G401 (cell line): Measurements from ENCODE around the gene ACACA. TPM values are rescaled to one million over a fixed set of nuclear protein-coding genes. Genes with fewer than 3 reads are reported as not detected.

ENCODE experiments used
- DNase-seq: peaks from one replicate; pipeline ENCODE4 v3.0.0-alpha.2; 2015; ENCODE audit warnings: low spot score
- in situ Hi-C: cut with HindIII; loops from 2 replicates; pipeline ENCODE4 v1.10.0; 2016; ENCODE audit warnings: low sequenced_read_pairs, mixed read lengths
- total RNA-seq: library from RNA; depleted of rRNA; stranded (reverse); fragments of >200 nt; shearing (Covaris generic); gene quantifications from 2 replicates; pipeline ENCODE4 v1.2.3, GENCODE V29; 2014

ACACA gene
- total RNA-seq, 1 experiment from 2014 or later, result 128 TPM

DNA sequence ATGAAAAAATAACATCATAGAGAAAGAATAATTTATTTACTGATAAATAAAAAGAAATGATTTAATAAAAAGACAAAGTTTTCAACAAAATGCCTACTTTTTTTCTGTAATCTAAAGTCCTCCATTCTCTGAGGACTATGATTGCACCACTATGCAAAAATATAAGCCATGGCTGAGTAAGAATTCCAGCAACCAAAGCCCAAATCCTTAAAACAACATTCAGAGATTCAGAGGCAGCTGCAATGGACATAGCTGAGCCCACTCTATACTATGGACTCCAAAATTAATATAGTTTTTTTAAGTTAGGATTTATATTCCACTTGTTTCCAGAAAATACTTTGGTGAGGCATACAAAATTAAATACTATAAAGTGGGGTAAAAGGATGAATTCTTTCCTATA lies 200.3 kb downstream of the ACACA start:
- in situ Hi-C loops, result no loop called here
- DNase-seq, result no peak

GRCh38 chr17:37200497-37200896 lies 206.1 kb downstream of the ACACA start:
- no peak for DNase-seq
- in situ Hi-C loops, result no loop called here

DNA sequence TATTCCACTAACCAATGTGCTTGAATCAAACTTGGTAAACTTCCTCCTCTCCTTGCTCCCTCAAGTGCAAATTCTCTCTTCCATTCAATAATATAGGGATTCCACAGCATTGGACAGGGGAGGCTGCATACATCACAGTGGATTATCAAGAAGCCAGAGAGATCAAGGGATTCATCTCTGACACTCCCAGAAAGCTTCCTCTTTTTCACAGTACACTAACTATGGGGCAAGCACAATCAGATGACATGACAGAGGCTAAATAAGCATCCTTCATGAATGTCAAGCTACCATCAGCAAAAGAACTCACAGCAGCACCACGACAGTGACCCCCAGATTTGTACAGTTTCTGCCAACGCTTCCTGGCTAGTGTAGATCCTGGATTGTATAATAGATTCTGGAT lies 209.3 kb downstream of the ACACA start:
- in situ Hi-C loops, result no loop called here

DNA sequence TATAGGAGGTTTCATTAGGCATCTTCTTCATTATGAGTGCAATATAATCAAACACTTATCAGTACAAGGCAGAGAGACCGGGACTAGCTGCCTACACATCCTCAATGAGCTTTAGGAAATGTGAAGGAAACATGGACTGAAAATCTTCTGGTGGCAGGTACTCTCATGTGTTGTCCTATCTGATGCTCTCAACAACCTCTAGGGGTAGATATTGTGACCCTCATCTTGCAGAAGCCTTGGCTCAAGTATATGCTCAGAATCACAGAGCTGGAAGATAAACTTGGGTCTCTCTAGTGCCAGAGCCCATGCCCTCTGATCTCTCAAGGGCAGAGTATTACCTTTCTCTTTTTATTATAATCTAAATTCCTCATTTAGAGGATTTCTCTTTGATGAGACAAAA lies 212.4 kb downstream of the ACACA start:
- DNase-seq, result no peak

More for the DNA sequence above, 209.3 kb downstream of the ACACA start:
- DNase-seq, result no peak

DNA sequence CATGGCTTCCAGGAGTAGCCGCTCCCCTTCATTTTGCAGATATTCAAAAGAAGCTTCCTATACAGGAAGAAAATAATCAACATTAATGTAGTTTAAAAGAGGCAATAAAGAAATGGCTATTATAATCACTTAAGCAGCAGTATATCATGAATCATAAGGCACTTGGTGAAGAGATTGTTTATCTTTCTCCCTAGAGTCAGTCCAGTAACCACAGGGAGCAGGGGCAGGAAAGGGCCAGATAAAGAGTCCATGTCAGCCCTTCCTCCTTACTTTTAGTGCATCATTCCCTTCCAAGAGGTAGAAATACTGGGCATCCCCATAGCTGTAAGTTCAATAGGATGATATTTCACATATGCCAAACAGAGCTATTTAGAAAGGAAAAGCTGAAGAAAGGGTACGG lies 215.4 kb downstream of the ACACA start:
- in situ Hi-C loops, result no loop called here
- DNase-seq, result no peak

More for the DNA sequence above, 212.4 kb downstream of the ACACA start:
- in situ Hi-C loops, result no loop called here

GRCh38 chr17:37190493-37190892 lies 216.1 kb downstream of the ACACA start:
- DNase-seq, result no peak
- in situ Hi-C loops, result no loop called here

GRCh38 chr17:37188157-37188556 lies 218.5 kb downstream of the ACACA start:
- in situ Hi-C loops, result no loop called here
- no peak for DNase-seq

DNA sequence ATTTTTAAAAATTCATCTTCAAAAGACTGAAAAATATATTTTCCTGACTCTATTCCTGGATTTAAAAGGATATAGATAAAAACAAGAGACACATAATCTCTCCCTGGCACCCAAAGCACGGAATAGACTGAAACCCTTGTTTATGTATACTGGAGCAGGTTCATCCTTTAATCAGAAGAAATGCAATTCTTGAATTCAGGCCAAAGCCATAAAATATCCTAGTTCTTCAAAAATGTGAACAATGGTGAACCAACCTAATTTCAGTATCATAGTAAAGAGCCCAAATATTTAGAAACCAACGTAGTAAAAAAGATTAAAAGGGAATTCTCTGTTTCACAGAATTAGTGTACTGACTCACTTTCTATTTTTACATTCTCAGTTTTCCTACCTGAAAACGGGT lies 219.4 kb downstream of the ACACA start:
- DNase-seq, result no peak
- in situ Hi-C loops, result no loop called here

DNA sequence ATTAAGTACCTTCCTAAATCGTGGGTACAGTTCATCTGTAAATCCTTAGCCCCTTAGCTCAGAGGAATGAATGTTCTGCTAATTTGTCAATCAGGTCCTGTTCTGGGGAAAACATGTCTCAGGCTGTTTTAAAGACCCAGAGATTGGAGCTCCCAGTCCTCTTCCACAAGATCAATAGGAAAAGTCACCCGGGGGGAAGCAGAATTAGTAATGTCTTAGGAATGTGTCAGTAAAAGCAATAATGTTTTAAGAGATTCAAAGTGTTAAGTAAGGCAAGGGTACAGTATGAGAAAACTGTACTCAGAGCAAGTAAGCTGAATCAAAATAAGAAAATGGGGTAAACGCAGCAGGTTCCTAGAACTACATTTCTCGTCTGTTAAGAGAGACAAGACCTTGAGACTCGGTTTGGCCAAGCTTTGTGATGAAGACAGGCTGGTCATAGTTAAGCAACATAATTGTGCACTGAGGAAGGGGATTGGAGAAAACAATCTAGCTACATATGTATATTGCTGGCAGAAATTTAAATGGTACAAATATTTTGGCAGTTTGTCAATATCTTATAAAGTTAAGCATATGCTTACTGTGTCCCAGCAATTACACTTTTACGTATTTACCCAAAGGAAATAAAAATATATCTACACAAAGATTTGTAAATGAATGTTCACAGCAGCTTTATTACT lies 223.7 kb downstream of the ACACA start:
- DNase-seq, result no peak
- in situ Hi-C loops, result no loop called here

DNA sequence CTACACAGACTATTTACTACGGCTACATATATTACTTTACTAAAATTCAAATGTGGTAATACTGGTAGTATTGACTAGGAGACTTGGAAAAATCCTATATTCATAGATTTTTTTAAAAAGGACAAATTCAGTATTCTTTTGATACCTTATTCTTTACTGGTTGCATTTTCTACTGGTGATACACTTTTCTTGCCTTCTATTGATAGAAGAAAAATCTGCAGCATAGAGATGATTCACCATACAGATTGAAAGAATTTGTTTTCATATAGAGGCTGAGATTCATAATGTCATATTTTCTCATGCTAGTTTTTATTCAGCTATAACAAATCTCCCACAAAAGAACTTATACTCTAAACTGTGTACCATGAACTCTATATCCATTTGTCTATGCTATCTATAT lies 226.3 kb downstream of the ACACA start:
- no peak for DNase-seq
- in situ Hi-C loops, result no loop called here

DNA sequence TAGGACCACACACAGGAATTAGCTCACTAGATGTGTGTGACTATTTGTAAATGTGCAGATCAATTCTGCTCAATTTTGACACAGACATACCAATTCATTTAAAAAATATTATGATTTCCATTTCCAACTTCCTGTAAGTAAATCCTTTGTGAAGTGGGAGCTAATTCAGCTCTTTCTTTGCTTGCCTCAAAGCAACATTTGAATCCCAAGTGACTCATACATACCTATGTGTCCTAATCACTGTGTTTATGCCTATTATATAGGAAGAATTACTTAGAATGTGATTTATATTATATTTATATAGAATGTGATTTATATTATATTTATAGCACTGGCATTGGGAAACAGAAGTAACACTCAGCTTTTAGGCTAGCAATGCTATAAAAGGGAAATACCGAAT lies 226.7 kb downstream of the ACACA start:
- in situ Hi-C loops, result no loop called here
- DNase-seq, result no peak

DNA sequence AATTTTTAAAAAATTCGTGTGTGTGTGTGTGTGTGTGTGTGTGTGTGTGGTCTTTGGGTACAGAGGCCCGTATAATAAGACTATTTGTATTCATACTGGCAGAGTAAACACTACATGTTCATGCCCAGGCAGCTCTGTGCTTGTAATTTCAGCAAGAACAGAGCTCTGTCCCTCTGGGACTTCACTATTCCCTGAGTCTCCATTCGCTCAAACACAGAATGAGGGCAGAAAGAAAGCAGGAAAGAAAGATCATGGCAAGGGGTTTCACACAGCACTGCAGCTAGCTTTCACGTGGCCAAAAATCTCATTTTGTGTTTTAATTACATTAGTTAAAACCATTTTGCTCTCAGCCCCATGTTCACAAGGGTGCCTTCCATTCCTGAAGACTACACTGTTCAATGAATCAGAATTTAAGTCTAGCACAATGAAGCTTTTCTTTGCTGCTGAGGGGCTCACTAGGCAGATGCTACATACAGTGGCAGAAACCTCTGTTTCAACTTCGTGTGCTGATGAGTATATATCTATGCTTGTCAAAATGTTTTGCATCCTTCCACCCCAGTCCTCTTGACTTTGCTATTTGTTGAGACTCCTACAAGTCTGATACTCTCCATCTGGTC lies 229.3 kb downstream of the ACACA start:
- DNase-seq, result no peak
- in situ Hi-C loops, result no loop called here

DNA sequence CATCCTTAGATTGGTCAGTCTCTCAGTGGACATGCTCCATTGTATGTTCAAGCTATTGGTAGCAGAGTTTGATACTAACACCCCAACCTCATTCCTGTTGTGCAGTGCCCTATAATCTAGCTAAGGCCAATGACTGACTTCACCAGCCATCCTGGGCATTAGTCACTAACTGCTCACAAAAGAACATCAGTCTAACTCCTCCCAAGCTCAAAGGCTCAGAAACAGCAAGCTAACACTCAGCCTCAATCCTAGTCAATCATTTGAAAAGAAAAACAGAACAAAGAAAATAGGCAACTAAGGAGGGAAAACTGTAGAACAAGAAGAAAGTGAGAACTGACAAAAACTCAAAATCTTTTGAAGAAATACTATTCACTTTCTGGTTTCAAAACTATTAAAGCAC lies 229.9 kb downstream of the ACACA start:
- DNase-seq, result no peak
- in situ Hi-C loops, result no loop called here

- DNase-seq, result peak; percentile 45
- in situ Hi-C loops, result no loop called here
These were observed 232.4 kb downstream of the ACACA start for GRCh38 chr17:37174205-37174604.

DNA sequence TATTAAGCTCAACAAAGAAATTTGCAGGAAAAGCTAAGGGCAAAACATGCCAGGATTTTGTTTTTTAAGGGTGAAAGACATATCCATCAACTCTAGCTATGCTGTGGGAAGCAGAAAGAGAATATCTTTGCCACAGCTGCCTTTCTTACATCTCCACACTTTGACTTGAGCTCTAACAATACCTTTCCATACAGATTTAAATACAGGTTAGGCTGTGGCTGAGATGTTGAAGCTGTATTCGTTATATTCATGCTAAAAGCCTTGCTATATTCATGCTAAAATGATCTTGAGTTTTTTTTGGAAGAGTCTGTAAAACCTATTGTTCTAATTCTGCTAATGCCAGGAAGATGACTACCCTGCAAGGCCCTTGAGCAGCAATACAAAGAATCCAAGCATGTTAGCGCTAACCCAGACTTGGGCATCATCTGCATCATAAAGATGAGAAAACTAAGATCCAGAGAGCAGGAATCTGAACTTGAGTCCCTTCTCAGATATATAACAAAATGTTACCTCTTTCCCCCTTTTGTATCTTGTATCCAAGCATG lies 235.7 kb downstream of the ACACA start:
- in situ Hi-C loops, result no loop called here
- DNase-seq, result no peak

DNA sequence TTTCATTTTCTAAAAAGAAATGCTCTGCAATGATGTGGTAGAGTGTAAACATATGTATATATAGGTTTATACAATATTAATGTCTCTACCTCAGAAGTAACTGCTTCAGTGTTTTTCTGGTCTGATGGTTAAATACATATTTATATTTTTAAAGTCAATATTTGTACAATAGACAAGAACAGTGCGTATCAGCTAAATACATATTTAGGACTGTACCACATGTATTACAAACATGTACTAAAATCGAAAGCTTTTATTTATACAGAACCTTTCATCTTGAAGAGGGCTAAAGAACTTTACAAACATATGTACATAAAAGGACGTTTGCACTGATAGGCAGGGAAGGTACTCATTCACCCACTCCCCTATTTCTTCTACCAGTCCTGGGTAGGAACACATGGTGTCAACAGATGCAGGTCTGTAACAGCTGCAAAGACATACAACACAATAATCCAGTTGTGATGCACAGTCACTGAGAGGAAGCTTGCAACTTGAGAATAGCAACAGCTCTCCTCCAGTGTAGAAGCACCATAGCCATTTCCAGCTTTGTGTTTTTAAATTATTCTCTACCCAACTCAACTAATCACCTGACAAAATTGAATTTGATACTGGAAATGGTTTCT lies 237.8 kb downstream of the ACACA start:
- in situ Hi-C loops, result no loop called here
- DNase-seq, result no peak

- in situ Hi-C loops, result no loop called here
- DNase-seq, result no peak
These were observed 238.9 kb downstream of the ACACA start for GRCh38 chr17:37167756-37168155.

GRCh38 chr17:37164057-37164456 lies 242.6 kb downstream of the ACACA start:
- in situ Hi-C loops, result no loop called here
- DNase-seq, result no peak

DNA sequence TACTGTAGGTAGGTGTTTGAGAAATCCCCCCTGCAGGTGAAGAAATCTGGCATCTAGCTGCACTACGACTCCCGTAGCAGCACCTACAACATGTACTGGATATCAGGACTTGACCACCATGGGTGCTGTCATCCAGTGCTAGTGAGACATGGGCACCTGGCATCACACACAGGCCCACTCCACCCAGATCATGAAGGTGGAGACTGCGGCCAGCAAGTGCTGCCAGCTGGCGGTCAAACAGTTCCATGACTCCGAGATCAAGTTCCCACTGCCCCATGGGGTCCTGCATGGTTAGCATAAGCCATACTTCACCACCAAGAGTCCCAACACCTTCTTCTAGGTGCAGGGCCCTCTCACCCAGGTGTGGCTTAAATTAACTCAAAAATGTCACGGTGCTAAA lies 243.8 kb downstream of the ACACA start:
- in situ Hi-C loops, result no loop called here
- no peak for DNase-seq

DNA sequence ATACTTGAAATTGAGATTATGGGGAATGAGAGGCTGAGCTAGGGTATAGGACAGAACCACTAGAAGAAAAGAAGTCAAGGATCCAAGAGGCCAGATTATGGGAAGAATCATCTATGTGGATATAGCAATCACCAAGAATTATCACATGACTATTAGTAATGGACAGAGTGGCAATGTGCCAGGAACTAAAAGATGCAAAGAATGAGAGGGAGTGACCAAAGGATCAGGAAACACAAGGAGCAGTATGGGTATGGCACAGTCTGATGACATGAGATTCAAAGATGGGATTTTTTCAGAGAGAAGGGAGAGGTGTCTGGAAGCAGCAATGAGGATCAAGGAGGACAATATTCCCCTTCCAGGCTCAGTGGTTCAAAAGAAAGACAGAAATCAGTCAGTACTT lies 245.7 kb downstream of the ACACA start:
- in situ Hi-C loops, result no loop called here
- DNase-seq, result no peak

DNA sequence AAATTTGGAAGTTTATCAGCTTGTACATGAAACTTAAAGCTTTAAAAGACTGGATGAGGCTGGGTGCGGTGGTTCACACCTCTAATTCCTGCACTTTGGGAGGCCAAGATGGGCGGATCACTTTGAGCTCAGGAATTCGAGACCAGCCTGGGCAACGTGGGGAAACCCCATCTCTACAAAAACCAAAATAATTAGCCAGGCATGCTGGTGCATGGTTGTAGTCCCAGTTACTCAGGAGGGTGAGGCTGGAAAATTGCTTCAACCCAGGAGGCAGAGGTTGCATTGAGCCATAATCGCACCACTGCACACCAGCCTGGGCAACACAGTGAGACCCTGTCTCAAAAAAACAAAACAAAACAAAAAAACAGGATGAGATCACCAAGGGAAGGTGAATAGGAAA lies 248.3 kb downstream of the ACACA start:
- DNase-seq, result no peak
- in situ Hi-C loops, result no loop called here
